Caco-2 (cell line): Measurements from ENCODE around the gene TJP2. TPM values are rescaled to one million over a fixed set of nuclear protein-coding genes. Genes with fewer than 3 reads are reported as not detected.

Experiments
- BruUV-seq: library from RNA; stranded (reverse); fragments of 400-500 nt; replicated peaks from 2 replicates; lab custom pipeline; 2021; lab: Mats Ljungman, UMichigan
- CTCF ChIA-PET: fragments of 300-600 bp; sonication (Branson Sonifier 250); formaldehyde crosslinking; loops from one replicate; lab custom pipeline; 2022; ENCODE audit warnings: antibody characterized with exemption; lab: Charles Lee
- POLR2A ChIA-PET: fragments of 300-600 bp; sonication (Branson Sonifier 250); formaldehyde crosslinking; loops from one replicate; lab custom pipeline; 2022; ENCODE audit warnings: antibody characterized with exemption; lab: Charles Lee
- DNase-seq, 2 experiments: peaks; one replicate each; pipeline versions ENCODE4 v3.0.0 to v3.0.0-alpha.2; 2020 to 2022
- H3K27me3 ChIP-seq: replicated peaks from 2 replicates; pipeline ENCODE4 v1.6.0; 2011; ENCODE audit warnings: low read length; ENCODE audit not compliant: control insufficient read depth, insufficient read depth
- H3K36me3 ChIP-seq: 2 replicates; pipeline ENCODE4 v1.5.1; 2011; ENCODE audit warnings: low read length; ENCODE audit not compliant: control insufficient read depth, insufficient read depth
- H3K4me1 ChIP-seq: fragments of 250-450 bp; sonication (Bioruptor Pico); 2 replicates; pipeline ENCODE4 v1.5.1; 2020; ENCODE audit warnings: mild to moderate bottlenecking
- H3K4me3 ChIP-seq: 2 replicates; pipeline ENCODE4 v1.5.1; 2011; ENCODE audit warnings: low read depth, mild to moderate bottlenecking, control low read depth, low read length
- H3K9me3 ChIP-seq: fragments of 250-450 bp; sonication (Bioruptor Pico); 2 replicates; pipeline ENCODE4 v1.5.1; 2020; ENCODE audit warnings: mild to moderate bottlenecking, moderate library complexity
- H3K27ac Mint-ChIP-seq: one replicate; pipeline ENCODE4 v1.8.0; 2022; ENCODE audit warnings: mixed read lengths; ENCODE audit not compliant: unreplicated experiment
- H3K27me3 Mint-ChIP-seq: one replicate; pipeline ENCODE4 v1.8.0; 2022; ENCODE audit warnings: mixed read lengths; ENCODE audit not compliant: insufficient read depth, unreplicated experiment
- H3K36me3 Mint-ChIP-seq: one replicate; pipeline ENCODE4 v1.8.0; 2022; ENCODE audit warnings: mild to moderate bottlenecking, mixed read lengths; ENCODE audit not compliant: insufficient read depth, unreplicated experiment
- H3K4me1 Mint-ChIP-seq: one replicate; pipeline ENCODE4 v1.8.0; 2022; ENCODE audit warnings: low read depth, mixed read lengths; ENCODE audit not compliant: unreplicated experiment
- H3K4me3 Mint-ChIP-seq: one replicate; pipeline ENCODE4 v1.8.0; 2022; ENCODE audit warnings: mild to moderate bottlenecking, moderate library complexity, mixed read lengths; ENCODE audit not compliant: unreplicated experiment
- H3K9me3 Mint-ChIP-seq: one replicate; pipeline ENCODE4 v1.8.0; 2022; ENCODE audit warnings: mixed read lengths; ENCODE audit not compliant: unreplicated experiment
- intact Hi-C: fragments of 100-400 bp; cut with micrococcal nuclease; formaldehyde crosslinking; loops from one replicate; pipeline ENCODE4 v1.10.0; 2022; ENCODE audit not compliant: unreplicated experiment
- total RNA-seq: library from RNA; stranded (reverse); gene quantifications from 2 replicates; pipeline ENCODE4 v1.2.3, GENCODE V29; 2022
- TF ChIP-seq, protein P1 (sequence below), 2 experiments: fragments of 200-600 bp in 1 of 2; IDR thresholded peaks; 1 replicate in 1 of 2; 2 replicates in 1 of 2; pipeline versions ENCODE4 v1.5.1 to v1.8.0; 2011 to 2022; ENCODE audit warnings: antibody characterized with exemption in 1 of 2, control low read depth in 1 of 2, inconsistent platforms in 1 of 2, low read depth in 1 of 2, low read length in 1 of 2, mild to moderate bottlenecking in 1 of 2, moderate library complexity in 1 of 2; ENCODE audit not compliant: insufficient read depth in 1 of 2, severe bottlenecking in 1 of 2, unreplicated experiment in 1 of 2

Gene TJP2
- total RNA-seq, 1 experiment from 2014 or later = 36.7 TPM

- no peaks in the 10 kb centered on the region for H3K9me3 Mint-ChIP-seq
- POLR2A ChIA-PET = no interaction called here
- Histone ChIP-seq H3K27me3 (no peaks in the 10 kb centered on the region), H3K36me3 (no peaks in the 10 kb centered on the region), H3K9me3 (no peaks in the 10 kb centered on the region), H3K4me1 (no peaks in the 10 kb centered on the region), H3K4me3 (no peak overlapping the region)
- H3K4me1 Mint-ChIP-seq = no peaks in the 10 kb centered on the region
- CTCF ChIA-PET = no interaction called here
- H3K36me3 Mint-ChIP-seq = no peaks in the 10 kb centered on the region
- H3K27ac Mint-ChIP-seq = no peak overlapping the region
- no TSS peak for BruUV-seq
- peaks cover 3% of the 10 kb centered on the region for H3K27me3 Mint-ChIP-seq
- TF ChIP-seq, protein P1, sequence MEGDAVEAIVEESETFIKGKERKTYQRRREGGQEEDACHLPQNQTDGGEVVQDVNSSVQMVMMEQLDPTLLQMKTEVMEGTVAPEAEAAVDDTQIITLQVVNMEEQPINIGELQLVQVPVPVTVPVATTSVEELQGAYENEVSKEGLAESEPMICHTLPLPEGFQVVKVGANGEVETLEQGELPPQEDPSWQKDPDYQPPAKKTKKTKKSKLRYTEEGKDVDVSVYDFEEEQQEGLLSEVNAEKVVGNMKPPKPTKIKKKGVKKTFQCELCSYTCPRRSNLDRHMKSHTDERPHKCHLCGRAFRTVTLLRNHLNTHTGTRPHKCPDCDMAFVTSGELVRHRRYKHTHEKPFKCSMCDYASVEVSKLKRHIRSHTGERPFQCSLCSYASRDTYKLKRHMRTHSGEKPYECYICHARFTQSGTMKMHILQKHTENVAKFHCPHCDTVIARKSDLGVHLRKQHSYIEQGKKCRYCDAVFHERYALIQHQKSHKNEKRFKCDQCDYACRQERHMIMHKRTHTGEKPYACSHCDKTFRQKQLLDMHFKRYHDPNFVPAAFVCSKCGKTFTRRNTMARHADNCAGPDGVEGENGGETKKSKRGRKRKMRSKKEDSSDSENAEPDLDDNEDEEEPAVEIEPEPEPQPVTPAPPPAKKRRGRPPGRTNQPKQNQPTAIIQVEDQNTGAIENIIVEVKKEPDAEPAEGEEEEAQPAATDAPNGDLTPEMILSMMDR (IDR thresholded peaks at IDR 0.05; ENCODE audit: insufficient read depth in 1 of 2, low read depth in 1 of 2, low read length in 1 of 2, severe bottlenecking in 1 of 2, unreplicated experiment in 1 of 2) = peak in 1 of 2 experiments; percentile 2
- DNase-seq = no peak
- intact Hi-C loops = no loop called here
- H3K4me3 Mint-ChIP-seq = no peak overlapping the region
These were observed 118.0 kb downstream of the TJP2 start for GRCh38 chr9:69292078-69292477.

GRCh38 chr9:69293156-69293555 is 119.1 kb downstream of the TJP2 start:
- intact Hi-C loops = no loop called here
- Histone ChIP-seq H3K4me3 (no peak overlapping the region), H3K4me1 (no peaks in the 10 kb centered on the region), H3K9me3 (no peaks in the 10 kb centered on the region), H3K36me3 (no peaks in the 10 kb centered on the region), H3K27me3 (no peaks in the 10 kb centered on the region)
- DNase-seq = no peak
- no TSS peak for BruUV-seq
- Mint-ChIP-seq H3K27me3 (peaks cover 3% of the 10 kb centered on the region), H3K9me3 (no peaks in the 10 kb centered on the region), H3K36me3 (no peaks in the 10 kb centered on the region), H3K4me1 (no peaks in the 10 kb centered on the region), H3K27ac (no peak overlapping the region), H3K4me3 (no peak overlapping the region)
- TF ChIP-seq, protein P1 (IDR thresholded peaks at IDR 0.05; ENCODE audit: insufficient read depth in 1 of 2, low read depth in 1 of 2, low read length in 1 of 2, severe bottlenecking in 1 of 2, unreplicated experiment in 1 of 2) = no peak
- POLR2A ChIA-PET = no interaction called here
- CTCF ChIA-PET = no interaction called here

DNA sequence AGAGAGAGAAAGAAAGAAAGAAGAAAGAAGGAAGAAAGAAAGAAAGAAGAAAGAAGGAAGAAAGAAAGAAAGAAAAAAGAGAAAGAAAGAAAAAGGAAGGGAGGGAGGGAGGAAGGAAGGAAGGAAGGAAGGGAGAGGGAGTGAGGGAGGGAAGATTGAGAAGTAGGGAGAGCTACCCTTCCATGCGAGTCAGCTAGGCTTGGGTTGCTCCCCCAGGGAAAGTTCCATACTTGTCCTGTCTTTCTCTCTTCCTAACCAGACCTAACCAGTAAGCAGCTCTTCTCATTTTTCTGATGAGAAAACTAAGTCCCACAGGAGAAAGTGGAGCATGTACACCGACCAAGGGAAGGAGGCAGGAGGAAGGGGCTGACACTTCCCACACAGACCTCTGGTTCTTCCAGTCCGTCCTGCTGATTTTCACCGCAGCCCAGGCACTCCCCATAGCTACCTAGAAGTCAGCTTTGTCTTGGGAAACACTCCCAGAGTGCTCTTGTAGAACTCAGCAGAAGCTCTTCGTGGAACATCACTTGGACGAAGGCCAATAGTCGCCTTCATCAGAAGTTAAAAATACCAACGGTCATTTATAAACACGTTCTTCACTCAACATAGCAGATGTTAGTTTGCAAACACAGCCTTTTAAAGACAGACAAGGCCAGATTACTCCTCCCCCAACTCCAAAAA is 121.9 kb downstream of the TJP2 start:
- DNase-seq = no peak
- ChIA-PET CTCF (no interaction called here), POLR2A (no interaction called here)
- H3K27me3 Mint-ChIP-seq = peaks cover 3% of the 10 kb centered on the region
- intact Hi-C loops = no loop called here
- BruUV-seq = no TSS peak
- Histone ChIP-seq H3K36me3 (no peaks in the 10 kb centered on the region), H3K9me3 (no peaks in the 10 kb centered on the region), H3K4me1 (no peaks in the 10 kb centered on the region), H3K4me3 (no peak overlapping the region), H3K27me3 (no peaks in the 10 kb centered on the region)
- no peaks in the 10 kb centered on the region for H3K9me3 Mint-ChIP-seq
- no peak overlapping the region for H3K4me3 Mint-ChIP-seq
- H3K36me3 Mint-ChIP-seq = no peaks in the 10 kb centered on the region
- no peak overlapping the region for H3K27ac Mint-ChIP-seq
- TF ChIP-seq, protein P1 (IDR thresholded peaks at IDR 0.05; ENCODE audit: insufficient read depth in 1 of 2, low read depth in 1 of 2, low read length in 1 of 2, severe bottlenecking in 1 of 2, unreplicated experiment in 1 of 2) = no peak
- H3K4me1 Mint-ChIP-seq = no peaks in the 10 kb centered on the region
